ENCODE results near the gene FAM186B.

DNA sequence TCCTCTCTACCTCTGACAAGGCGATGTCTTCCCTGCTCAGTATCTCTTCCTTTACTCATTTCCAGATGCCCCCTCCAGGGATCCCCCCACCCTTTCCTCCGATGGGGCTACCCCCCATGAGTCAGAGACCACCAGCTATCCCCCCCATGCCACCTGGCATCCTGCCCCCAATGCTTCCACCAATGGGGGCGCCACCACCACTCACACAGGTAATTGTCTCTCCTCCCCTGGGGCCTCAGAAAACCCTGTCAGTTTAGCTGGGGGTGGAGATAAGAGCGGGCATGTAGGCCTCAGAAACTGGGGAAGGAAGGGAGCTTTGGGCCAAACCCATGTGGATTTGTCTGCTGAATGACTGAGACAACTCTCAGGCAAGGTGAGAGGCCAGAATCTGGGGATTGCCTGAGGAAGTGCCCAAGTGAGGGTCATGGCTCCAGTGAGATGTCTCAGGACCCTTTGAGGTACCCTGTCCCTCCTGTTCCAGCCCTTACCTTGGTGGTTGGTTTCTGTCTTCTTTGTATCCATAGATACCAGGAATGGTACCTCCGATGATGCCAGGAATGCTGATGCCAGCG lies 26.0 kb upstream of the FAM186B start:
- no peak for TF ChIP-seq EZH2phosphoT487 (IDR thresholded peaks at IDR 0.05)
- TF ChIP-seq, protein P1, sequence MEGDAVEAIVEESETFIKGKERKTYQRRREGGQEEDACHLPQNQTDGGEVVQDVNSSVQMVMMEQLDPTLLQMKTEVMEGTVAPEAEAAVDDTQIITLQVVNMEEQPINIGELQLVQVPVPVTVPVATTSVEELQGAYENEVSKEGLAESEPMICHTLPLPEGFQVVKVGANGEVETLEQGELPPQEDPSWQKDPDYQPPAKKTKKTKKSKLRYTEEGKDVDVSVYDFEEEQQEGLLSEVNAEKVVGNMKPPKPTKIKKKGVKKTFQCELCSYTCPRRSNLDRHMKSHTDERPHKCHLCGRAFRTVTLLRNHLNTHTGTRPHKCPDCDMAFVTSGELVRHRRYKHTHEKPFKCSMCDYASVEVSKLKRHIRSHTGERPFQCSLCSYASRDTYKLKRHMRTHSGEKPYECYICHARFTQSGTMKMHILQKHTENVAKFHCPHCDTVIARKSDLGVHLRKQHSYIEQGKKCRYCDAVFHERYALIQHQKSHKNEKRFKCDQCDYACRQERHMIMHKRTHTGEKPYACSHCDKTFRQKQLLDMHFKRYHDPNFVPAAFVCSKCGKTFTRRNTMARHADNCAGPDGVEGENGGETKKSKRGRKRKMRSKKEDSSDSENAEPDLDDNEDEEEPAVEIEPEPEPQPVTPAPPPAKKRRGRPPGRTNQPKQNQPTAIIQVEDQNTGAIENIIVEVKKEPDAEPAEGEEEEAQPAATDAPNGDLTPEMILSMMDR (IDR thresholded peaks at IDR 0.05), result no peak
